NCI-H2196 treated with DMSO at 0.1 percent for 48 hours (cell line): ENCODE data around the gene LRP1B.
"Not testable (repeated sequence)": the region's sequence is repeated elsewhere in the genome, so short reads cannot be mapped to it uniquely, and the experiment has no call there.

Experiments used
- DNase-seq: peaks from one replicate; lab custom pipeline; 2025; ENCODE audit not compliant: unreplicated experiment; lab: John Stamatoyannopoulos, UW

Gene LRP1B

DNA sequence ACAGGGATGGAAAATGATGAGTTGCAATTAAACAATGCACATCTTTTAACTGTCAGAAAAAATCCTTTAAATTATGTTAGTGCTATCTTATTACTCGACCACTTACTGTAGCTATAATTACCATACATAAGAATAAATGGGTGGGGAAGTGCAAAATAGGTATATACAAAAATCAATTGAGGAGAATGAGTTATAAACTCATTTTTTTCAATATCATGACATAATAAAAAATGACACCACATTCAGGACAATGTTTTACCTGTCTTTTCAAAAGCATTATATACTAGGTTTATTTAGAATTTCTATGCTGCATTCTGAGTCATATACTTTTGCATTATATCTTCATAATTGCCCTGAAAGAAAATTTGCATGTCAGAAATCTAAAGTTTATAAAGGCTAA, 1533.6 kb downstream of the LRP1B start:
- no peak for DNase-seq

GRCh38 chr2:140596447-140596846, 1534.4 kb downstream of the LRP1B start:
- DNase-seq = no peak

DNA sequence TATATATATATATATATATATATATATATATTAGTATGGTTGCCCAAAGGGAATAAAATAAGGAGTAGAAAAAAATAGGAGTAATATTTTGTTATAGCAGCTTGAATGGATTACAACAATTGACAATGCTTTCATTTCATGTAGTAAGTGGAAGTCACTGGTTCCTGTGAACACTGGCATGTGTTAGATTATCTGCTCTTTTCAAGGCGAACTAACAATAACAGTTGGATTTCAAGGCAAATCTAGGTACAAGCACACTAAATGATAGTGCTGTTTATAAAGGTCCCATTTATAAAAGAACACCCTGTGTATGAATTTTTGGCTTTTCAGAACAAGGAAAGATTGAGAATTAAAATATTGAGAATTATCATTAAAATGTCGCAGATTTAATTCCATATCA, 1535.7 kb downstream of the LRP1B start:
- no peak for DNase-seq

DNA sequence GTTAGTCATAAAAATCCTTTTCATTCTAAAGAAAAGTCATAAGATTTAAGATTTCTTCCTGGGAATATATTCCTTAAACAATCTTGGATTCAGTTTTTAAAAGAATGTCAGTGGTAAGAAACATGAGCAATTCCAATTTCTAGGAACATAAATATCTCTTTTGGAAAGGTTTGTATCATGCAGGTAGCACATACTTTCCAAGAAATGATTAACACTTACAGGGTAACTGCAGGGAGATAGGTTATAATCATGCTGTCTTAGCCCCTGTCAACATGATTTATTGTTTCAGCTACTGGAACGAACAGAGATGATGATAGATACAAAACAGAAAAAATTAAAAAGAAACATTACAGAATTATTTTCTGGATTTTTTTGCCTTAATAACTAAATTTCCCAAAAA, 1537.7 kb downstream of the LRP1B start:
- DNase-seq = no peak

- no peak for DNase-seq
Observed at GRCh38 chr2:140589696-140590095, 1541.1 kb downstream of the LRP1B start.

GRCh38 chr2:140589273-140589672, 1541.5 kb downstream of the LRP1B start:
- DNase-seq = no peak

DNA sequence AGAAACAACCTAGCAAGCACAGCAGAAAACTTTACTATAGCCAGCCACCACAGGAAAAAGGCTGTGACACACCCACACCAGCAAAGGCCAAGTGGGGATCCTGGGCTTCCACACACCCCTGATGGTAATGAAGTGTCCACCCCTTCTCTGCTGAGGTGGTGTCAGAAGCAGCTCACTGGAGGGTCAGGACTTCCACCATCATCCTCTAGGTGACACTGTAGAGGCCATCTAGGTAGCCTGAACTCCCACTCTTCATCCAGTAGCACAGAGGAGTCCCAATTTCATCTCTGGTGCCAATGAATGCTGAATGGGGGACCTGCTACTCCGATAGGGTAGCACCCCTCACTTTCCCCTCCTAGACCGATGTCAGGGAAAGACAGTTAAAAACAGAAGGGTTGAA, 1544.4 kb downstream of the LRP1B start:
- no peak for DNase-seq

DNA sequence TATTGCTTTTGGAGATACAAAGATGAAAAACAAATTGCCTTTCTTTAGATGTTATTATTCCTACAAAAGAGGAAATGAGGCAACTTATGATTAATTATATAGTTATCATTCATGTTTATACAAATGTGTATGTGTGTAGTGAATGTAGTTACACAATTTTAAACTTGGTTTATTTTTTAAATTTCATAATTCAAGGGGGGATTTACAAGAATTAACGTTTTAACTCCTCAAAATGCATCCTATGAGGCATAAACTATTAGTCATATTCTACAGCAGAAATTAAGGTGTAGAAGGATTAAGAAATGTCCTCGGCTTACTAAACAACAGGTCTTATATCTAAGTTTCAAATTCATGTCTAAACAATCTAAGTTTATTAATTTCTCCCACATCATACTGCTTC, 1545.8 kb downstream of the LRP1B start:
- DNase-seq = no peak

- DNase-seq = no peak
Observed at GRCh38 chr2:140584471-140584870, 1546.3 kb downstream of the LRP1B start.

DNA sequence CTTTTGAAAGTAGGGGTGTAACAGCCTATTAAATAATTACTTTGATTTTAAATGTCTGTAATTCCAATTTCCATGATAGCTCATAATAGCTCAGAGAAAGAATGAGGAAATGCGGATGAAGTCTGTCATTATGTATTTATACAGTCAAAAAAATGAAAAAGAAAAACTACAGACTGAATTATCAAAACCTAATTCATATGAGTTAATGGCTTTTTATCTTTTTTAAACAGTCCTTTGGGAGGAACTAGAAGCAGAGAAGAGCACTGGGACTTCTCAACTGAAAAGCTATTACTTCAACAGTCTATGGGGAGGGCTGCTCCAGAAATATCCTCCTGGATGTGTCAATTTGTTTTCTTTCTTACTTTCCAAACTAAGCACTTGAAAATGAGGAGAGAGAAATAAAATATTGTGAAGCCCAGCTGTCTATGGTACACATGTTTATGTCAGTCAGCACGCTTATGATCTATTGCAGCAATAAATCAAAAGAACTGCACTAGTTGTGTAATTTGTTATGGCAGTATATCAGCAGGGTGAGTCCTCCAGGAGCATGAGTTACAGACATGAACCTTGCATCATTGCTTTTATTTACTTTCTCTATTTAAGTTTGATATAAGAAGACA, 1550.2 kb downstream of the LRP1B start:
- no peak for DNase-seq

DNA sequence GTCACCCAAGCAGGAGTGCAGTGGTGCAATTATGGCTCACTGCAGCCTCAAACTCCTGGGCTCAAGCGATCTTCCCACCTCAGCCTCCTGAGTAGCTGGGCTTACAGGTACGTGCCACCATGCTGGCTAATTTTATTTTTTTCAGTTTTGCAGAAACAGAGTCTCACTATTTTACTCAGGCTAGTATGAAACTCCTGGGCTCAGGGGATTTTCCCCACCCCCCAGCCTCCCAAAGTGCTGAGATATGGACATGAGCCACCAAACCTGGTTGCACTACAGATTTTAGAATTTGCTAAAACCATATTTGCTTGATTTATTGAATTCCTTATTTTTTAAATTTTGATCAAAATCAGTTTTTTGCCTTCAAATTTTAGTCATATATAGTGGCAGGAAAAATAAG, 1553.4 kb downstream of the LRP1B start:
- DNase-seq = no peak

DNA sequence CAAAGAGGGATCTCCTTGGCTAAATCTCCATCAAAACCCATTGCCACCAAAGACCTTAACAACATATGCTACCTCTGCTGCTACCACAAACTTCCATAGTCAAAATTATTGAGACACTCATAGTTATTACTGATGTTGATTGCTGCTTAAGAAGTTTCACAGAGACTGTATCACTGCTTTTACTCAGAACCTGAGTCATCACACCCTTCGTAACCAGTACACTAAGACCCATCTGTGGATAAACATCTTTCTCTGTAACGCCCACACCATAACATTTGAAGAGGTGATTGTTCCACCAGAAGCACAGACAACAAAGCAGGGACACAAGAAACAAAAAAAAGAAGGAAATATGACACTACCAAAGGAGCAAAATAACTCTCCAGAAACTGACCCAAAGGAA, 1563.1 kb downstream of the LRP1B start:
- no peak for DNase-seq

DNA sequence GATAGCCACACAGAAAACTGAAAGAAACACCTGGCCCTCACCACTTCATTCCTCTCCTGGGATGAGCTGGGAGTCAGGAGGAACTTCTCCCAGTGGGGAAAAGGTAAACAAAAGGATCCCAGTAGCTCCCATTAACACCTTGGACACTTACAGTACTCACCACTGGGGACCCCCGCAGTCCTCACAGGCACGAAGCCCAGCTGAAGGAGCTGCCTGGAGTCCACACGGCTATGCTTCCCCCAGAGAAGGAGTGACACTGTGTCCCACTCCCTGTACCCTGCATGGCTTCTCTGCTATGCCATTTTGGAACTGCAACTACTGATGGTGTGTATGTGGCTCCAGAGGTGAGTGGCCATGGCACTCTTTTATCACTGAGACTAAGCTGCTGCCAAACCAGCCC, 1565.1 kb downstream of the LRP1B start:
- no peak for DNase-seq

- no peak for DNase-seq
Observed at GRCh38 chr2:140555701-140556100, 1575.1 kb downstream of the LRP1B start.

GRCh38 chr2:140552634-140553033, 1578.2 kb downstream of the LRP1B start:
- no peak for DNase-seq

- DNase-seq = no peak
Observed at GRCh38 chr2:140551287-140551686, 1579.5 kb downstream of the LRP1B start.

DNA sequence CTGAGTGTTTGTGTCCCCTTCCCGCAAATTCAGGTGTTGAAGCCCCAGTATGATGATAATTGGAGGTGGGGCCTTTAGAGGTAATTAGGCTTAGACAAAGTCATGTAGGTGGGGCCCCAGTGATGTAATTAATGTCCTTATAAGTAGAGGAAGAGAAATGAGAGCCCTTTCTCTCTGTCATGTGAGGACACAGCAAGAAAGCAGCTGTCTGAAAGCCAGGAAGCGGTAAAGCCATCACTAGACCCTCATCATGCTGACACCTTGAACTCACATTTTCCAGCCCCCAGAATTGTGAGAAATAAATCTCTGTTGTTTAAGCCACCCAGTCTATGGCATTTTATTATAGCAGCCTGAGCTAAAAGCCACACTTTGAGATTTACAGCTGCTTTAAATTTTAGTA, 1580.0 kb downstream of the LRP1B start:
- DNase-seq = no peak

DNA sequence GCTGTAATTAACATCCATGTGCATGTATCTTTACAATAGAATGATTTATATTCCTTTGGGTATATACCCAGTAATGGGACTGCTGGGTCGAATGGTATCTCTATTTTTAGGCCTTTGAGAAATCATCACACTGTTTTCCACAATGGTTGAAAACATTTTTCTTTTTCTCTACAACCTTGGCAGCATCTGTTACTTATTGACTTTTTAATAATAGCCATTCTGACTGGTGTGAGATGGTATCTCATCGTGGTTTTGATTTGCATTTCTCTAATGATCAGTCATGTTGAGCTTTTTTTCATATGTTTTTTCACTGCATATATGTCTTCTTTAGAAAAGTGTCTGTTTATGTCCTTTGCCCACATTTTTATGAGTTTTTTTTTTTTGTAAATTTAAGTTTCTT, 1586.0 kb downstream of the LRP1B start:
- DNase-seq = not testable (repeated sequence)

- no peak for DNase-seq
Observed at GRCh38 chr2:140542627-140543026, 1588.2 kb downstream of the LRP1B start.

GRCh38 chr2:140539242-140539875, 1591.5 kb downstream of the LRP1B start:
- DNase-seq = no peak

- DNase-seq = no peak
Observed at GRCh38 chr2:140529706-140530105, 1601.1 kb downstream of the LRP1B start.

- DNase-seq = no peak
Observed at GRCh38 chr2:140528982-140529381, 1601.8 kb downstream of the LRP1B start.

GRCh38 chr2:140526575-140526974, 1604.2 kb downstream of the LRP1B start:
- no peak for DNase-seq
